ENCODE results near the gene ANKRD13D. TPM values are rescaled to one million over a fixed set of nuclear protein-coding genes. Genes with fewer than 3 reads are reported as not detected.

ANKRD13D gene
- polyA plus RNA-seq, 1 of the 3 experiments (the other 2 are of a cell fraction), result 50.2 TPM

DNA sequence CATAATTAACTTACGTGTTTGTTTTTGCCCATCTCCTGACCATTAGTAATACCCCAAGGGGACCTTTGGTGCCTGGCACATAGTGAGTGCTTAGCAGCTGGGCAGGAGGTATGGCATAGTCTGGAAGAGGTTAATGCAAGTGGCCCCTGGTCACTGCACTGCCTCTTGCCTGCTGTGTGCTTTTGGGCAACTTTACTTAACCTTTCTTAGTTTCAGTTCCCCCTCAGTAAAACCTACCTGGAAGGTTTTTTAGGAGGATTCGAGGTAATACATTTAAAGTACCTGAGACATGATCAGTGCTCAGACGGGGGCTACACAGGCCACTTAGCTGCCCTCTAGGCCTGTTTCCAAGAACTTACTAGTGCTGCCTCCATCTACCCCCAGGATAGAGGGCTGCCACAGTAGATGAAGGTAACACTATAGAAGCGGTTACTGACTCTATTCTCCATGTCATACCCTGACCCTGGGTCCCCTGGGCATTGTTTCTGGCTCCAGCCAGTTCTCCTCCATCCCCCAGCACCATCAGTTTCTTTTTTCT, 60.9 kb downstream of the ANKRD13D start:
- no peak for TF ChIP-seq GABPA (IDR thresholded peaks at IDR 0.05; ENCODE audit: low read depth)
- TF ChIP-seq MEF2A (IDR thresholded peaks at IDR 0.05; ENCODE audit: borderline replicate concordance, low read depth), result no peak
- TF ChIP-seq SIN3A (IDR thresholded peaks at IDR 0.05; ENCODE audit: borderline replicate concordance, low read depth, low read length), result no peak
- TF ChIP-seq, protein P1, sequence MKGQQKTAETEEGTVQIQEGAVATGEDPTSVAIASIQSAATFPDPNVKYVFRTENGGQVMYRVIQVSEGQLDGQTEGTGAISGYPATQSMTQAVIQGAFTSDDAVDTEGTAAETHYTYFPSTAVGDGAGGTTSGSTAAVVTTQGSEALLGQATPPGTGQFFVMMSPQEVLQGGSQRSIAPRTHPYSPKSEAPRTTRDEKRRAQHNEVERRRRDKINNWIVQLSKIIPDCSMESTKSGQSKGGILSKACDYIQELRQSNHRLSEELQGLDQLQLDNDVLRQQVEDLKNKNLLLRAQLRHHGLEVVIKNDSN (IDR thresholded peaks at IDR 0.05; ENCODE audit: borderline replicate concordance, low read depth), result no peak
- no peak for TF ChIP-seq JUND (IDR thresholded peaks at IDR 0.05)
- no peak for TF ChIP-seq TEAD4 (IDR thresholded peaks at IDR 0.05; ENCODE audit: borderline replicate concordance, insufficient read depth)
- no peak for TF ChIP-seq SMC3 (IDR thresholded peaks at IDR 0.05; ENCODE audit: low read depth, low read length)
- TF ChIP-seq, protein P2, sequence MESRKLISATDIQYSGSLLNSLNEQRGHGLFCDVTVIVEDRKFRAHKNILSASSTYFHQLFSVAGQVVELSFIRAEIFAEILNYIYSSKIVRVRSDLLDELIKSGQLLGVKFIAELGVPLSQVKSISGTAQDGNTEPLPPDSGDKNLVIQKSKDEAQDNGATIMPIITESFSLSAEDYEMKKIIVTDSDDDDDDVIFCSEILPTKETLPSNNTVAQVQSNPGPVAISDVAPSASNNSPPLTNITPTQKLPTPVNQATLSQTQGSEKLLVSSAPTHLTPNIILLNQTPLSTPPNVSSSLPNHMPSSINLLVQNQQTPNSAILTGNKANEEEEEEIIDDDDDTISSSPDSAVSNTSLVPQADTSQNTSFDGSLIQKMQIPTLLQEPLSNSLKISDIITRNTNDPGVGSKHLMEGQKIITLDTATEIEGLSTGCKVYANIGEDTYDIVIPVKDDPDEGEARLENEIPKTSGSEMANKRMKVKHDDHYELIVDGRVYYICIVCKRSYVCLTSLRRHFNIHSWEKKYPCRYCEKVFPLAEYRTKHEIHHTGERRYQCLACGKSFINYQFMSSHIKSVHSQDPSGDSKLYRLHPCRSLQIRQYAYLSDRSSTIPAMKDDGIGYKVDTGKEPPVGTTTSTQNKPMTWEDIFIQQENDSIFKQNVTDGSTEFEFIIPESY (IDR thresholded peaks at IDR 0.05; ENCODE audit: borderline replicate concordance, low read depth), result no peak
- no peak for TF ChIP-seq EZH2phosphoT487 (IDR thresholded peaks at IDR 0.05; ENCODE audit: borderline replicate concordance, low read depth)
- no peak for TF ChIP-seq TAF1 (IDR thresholded peaks at IDR 0.05; ENCODE audit: borderline replicate concordance, low read depth, low read length)
- no peak for TF ChIP-seq IRF3 (IDR thresholded peaks at IDR 0.05; ENCODE audit: low read depth, low read length)
- no peak for TF ChIP-seq GATA2 (CRISPR knock-in tag; IDR thresholded peaks at IDR 0.05)
- TF ChIP-seq POLR2AphosphoS5 (IDR thresholded peaks at IDR 0.05; ENCODE audit: low read depth, low read length), result no peak
- no peak for TF ChIP-seq YY1 (IDR thresholded peaks at IDR 0.05; ENCODE audit: low read depth)
- TF ChIP-seq FOSL2 (IDR thresholded peaks at IDR 0.05; ENCODE audit: borderline replicate concordance, low read depth), result no peak
- no peak for TF ChIP-seq TCF12 (IDR thresholded peaks at IDR 0.05)
- no peak for TF ChIP-seq RXRA (IDR thresholded peaks at IDR 0.05; ENCODE audit: borderline replicate concordance, low read depth)
- no peak for TF ChIP-seq EP300 (IDR thresholded peaks at IDR 0.05; ENCODE audit: borderline replicate concordance in 1 of 2, low read depth in 1 of 2, low read length in 1 of 2)
- H3K4me1 ChIP-seq (ENCODE audit: control insufficient read depth in 1 of 2, insufficient read depth in 2 of 2, low read depth in 1 of 2, low read length in 1 of 2), result peaks cover 23 to 54% of the 10 kb centered on the region in 2 experiments; a peak in 3 of 4 replicates
- POLR2A ChIA-PET, result no interaction called here
- peaks cover 46% of the 10 kb centered on the region for H3F3A ChIP-seq (replicated peaks; ENCODE audit: insufficient read depth)
- no peak overlapping the region for H3K4me2 ChIP-seq
- peaks cover 3% of the 10 kb centered on the region; the same call in 1 of the 2 replicates for H4K20me1 ChIP-seq (ENCODE audit: insufficient read depth)
- no peak for DNase-seq
- H3K36me3 ChIP-seq (replicated peaks in 1 of 2; ENCODE audit: control insufficient read depth in 1 of 2, insufficient read depth in 2 of 2, low read length in 1 of 2), result no peaks in the 10 kb centered on the region
- H3K79me2 ChIP-seq (ENCODE audit: insufficient read depth), result peaks cover 16% of the 10 kb centered on the region
- H3K27me3 ChIP-seq (ENCODE audit: insufficient read depth), result no peaks in the 10 kb centered on the region
- WGBS (ENCODE audit: low lambda C conversion rate), result 83% methylated on average over 4 of the region's 4 CpGs
- H3K9me2 ChIP-seq, result no peaks in the 10 kb centered on the region
- H3K27ac ChIP-seq (ENCODE audit: low read depth in 2 of 2, low read length in 1 of 2), result no peak overlapping the region
- CTCF ChIA-PET, result interaction anchor here (1.0 to 20.0 kb wide), 15 partner anchors 7 to 269 kb away, joined by 3 to 955 read pairs (median 6); partner anchors contain the start of genes CLCF1 and PPP1CA
- no peak overlapping the region for H3K4me3 ChIP-seq (ENCODE audit: low read depth in 2 of 2, low read length in 1 of 2)
- H3K9ac ChIP-seq, result no peak overlapping the region
- no peak overlapping the region for H2AFZ ChIP-seq (ENCODE audit: low read depth)
- no peaks in the 10 kb centered on the region for H3K9me3 ChIP-seq

All from SK-N-SH (cell line).